HepG2 (cell line): ENCODE measurements around the gene USP7. TPM values are rescaled to one million over a fixed set of nuclear protein-coding genes. Genes with fewer than 3 reads are reported as not detected.
A peak's percentile ranks its signal among the peaks of the same experiment; 100 is the strongest.

Experiments used
- ATAC-seq: fragments of 200-7000 bp; cut with Tn5 transposase; 3 replicates; pipeline ENCODE4 v1.9.1; 2020; ENCODE audit warnings: mild to moderate bottlenecking, moderate library complexity
- BruUV-seq: library from RNA; stranded (reverse); fragments of 400-500 nt; replicated peaks from 2 replicates; lab custom pipeline; 2021; lab: Mats Ljungman, UMichigan
- CTCF ChIA-PET: fragments of 300-600 bp; formaldehyde crosslinking; extraction: SDS; loops from one replicate; lab custom pipeline; 2021; ENCODE audit warnings: low total read pairs, inconsistent platforms, low intra/inter-chr PET ratio; lab: Yijun Ruan, JAX
- POLR2A ChIA-PET: fragments of 350-600 bp; sonication (Branson Sonifier 250); formaldehyde crosslinking; loops from one replicate; lab custom pipeline; 2020; ENCODE audit warnings: antibody characterized with exemption, inconsistent platforms; lab: Yijun Ruan, JAX
- DNase-seq: peaks from one replicate; pipeline ENCODE4 v3.0.0-alpha.2; 2015; ENCODE audit warnings: low spot score
- FAIRE-seq: peaks from 3 replicates; lab custom pipeline; 2011; peaks lifted over from hg19 to GRCh38; lab: Jason Lieb, UNC
- H2AFZ ChIP-seq: one replicate; pipeline ENCODE4 v1.6.1; 2011; ENCODE audit warnings: low read length, inconsistent platforms
- H3K27ac ChIP-seq: fragments of 300-600 bp; 3 replicates; pipeline ENCODE4 v1.8.0; 2011; ENCODE audit warnings: mixed run types, mild to moderate bottlenecking, mixed read lengths, low read length, inconsistent platforms; ENCODE audit not compliant: insufficient read depth; ENCODE audit errors: extremely low read length
- H3K27me3 ChIP-seq, 2 experiments: fragments of 200-600 bp in 1 of 2; 2 replicates in 1 of 2; 3 replicates in 1 of 2; pipeline versions ENCODE4 v1.6.0 to v1.8.0; 2011; ENCODE audit warnings: low read length in 2 of 2, mild to moderate bottlenecking in 2 of 2, moderate library complexity in 2 of 2, inconsistent platforms in 1 of 2; ENCODE audit not compliant: insufficient read depth in 2 of 2, control insufficient read depth in 1 of 2
- H3K36me3 ChIP-seq, 2 experiments: fragments of 200-600 bp in 1 of 2; replicated peaks in 1 of 2; 2 replicates in 1 of 2; 3 replicates in 1 of 2; pipeline versions ENCODE4 v1.5.1 to v1.8.0; 2011; ENCODE audit warnings: low read length in 2 of 2, inconsistent platforms in 1 of 2; ENCODE audit not compliant: insufficient read depth in 2 of 2, control insufficient read depth in 1 of 2
- H3K4me1 ChIP-seq: 2 replicates; pipeline ENCODE4 v1.5.1; 2012; ENCODE audit warnings: low read length, inconsistent platforms; ENCODE audit not compliant: insufficient read depth
- H3K4me2 ChIP-seq: 2 replicates; pipeline ENCODE4 v1.6.0; 2011; ENCODE audit warnings: low read depth, low read length, inconsistent platforms
- H3K4me3 ChIP-seq, 3 experiments: fragments of 200-600 bp in 1 of 3; sonication (generic), shearing (Covaris generic) in 1 of 3; replicated peaks in 1 of 3; 2 replicates each; pipeline ENCODE4 v1.5.1; 2011 to 2016; ENCODE audit warnings: low read length in 3 of 3, inconsistent platforms in 2 of 3, low read depth in 2 of 3, mild to moderate bottlenecking in 2 of 3, control low read depth in 1 of 3, mixed read lengths in 1 of 3; ENCODE audit not compliant: insufficient read depth in 1 of 3
- H3K79me2 ChIP-seq: one replicate; pipeline ENCODE4 v1.6.1; 2011; ENCODE audit warnings: low read length, inconsistent platforms; ENCODE audit not compliant: insufficient read depth
- H3K9ac ChIP-seq: 2 replicates; pipeline ENCODE4 v1.6.0; 2011; ENCODE audit warnings: mild to moderate bottlenecking, low read depth, low read length, inconsistent platforms; ENCODE audit not compliant: insufficient read depth
- H3K9me3 ChIP-seq: 2 replicates; pipeline ENCODE4 v1.5.1; 2012; ENCODE audit warnings: mild to moderate bottlenecking, low read length
- H4K20me1 ChIP-seq: 2 replicates; pipeline ENCODE4 v1.6.0; 2011; ENCODE audit warnings: inconsistent platforms, mild to moderate bottlenecking, low read length, moderate library complexity; ENCODE audit not compliant: insufficient read depth
- AKAP8 ChIP-seq: sonication (generic); formaldehyde crosslinking; IDR thresholded peaks from 2 replicates; pipeline ENCODE4 v1.5.1; 2020; ENCODE audit warnings: mild to moderate bottlenecking, missing genetic modification reagents
- HMGA1 ChIP-seq: sonication (generic); formaldehyde crosslinking; conservative IDR thresholded peaks from 2 replicates; pipeline ENCODE4 v1.4.0; 2020; ENCODE audit warnings: missing genetic modification reagents
- ISL2 ChIP-seq: sonication (generic); formaldehyde crosslinking; IDR thresholded peaks from 2 replicates; pipeline ENCODE4 v1.5.0; 2020; ENCODE audit warnings: missing genetic modification reagents
- KDM1A ChIP-seq: IDR thresholded peaks from 2 replicates; pipeline ENCODE4 v1.6.1; 2016; ENCODE audit warnings: missing compliant biosample characterization
- MAFK ChIP-seq, 2 experiments: IDR thresholded peaks in 1 of 2; conservative IDR thresholded peaks in 1 of 2; 2 replicates each; pipeline ENCODE4 v1.6.1; 2011; ENCODE audit warnings: improper control_type of control experiment in 2 of 2, low read length in 2 of 2
- ZMYM3 ChIP-seq: sonication (generic); formaldehyde crosslinking; IDR thresholded peaks from 2 replicates; pipeline ENCODE4 v1.5.1; 2020; ENCODE audit warnings: mild to moderate bottlenecking, missing genetic modification reagents
- ZNF12 ChIP-seq: sonication (generic); formaldehyde crosslinking; IDR thresholded peaks from 2 replicates; pipeline ENCODE4 v1.5.0; 2020; ENCODE audit warnings: missing genetic modification reagents
- ZNF350 ChIP-seq: sonication (generic); formaldehyde crosslinking; IDR thresholded peaks from 2 replicates; pipeline ENCODE4 v1.4.0; 2020; ENCODE audit warnings: mild to moderate bottlenecking, low read depth, missing genetic modification reagents, borderline replicate concordance
- ZNF619 ChIP-seq: sonication (generic); formaldehyde crosslinking; IDR thresholded peaks from 2 replicates; pipeline ENCODE4 v1.4.0; 2020; ENCODE audit warnings: mild to moderate bottlenecking, missing genetic modification reagents
- WGBS: methylation state at CpG from one replicate; pipeline ENCODE4 v1.1.6; 2017; ENCODE audit warnings: low lambda C conversion rate; 5-methylcytosine and 5-hydroxymethylcytosine counted together
- in situ Hi-C: cut with HindIII; loops from 2 replicates; pipeline ENCODE4 v1.10.0; 2017; ENCODE audit warnings: low pct_unique_long_range_greater_than_20kb; ENCODE audit not compliant: extremely low pct_ligation_motif_present
- intact Hi-C: fragments of 100-400 bp; cut with micrococcal nuclease; formaldehyde crosslinking; loops from one replicate; pipeline ENCODE4 v1.10.0; 2022; ENCODE audit not compliant: unreplicated experiment
- polyA plus RNA-seq, 8 experiments: library from polyadenylated mRNA; depleted of rRNA in 3 of 8; stranded (reverse) in 7 of 8; unstranded in 1 of 8; fragments of >200 nt; fragmentation: Illumina TruSeq in 4 of 8; extraction: Trizol in 4 of 8; gene quantifications; 2 replicates each; pipeline versions ENCODE4 v1.2.1 to v1.2.3, GENCODE V29; 2011 to 2016; ENCODE audit warnings: low read depth in 4 of 8, missing spikeins in 1 of 8, mixed read lengths in 1 of 8; ENCODE audit not compliant: insufficient read depth in 1 of 8
- total RNA-seq, 5 experiments: library from RNA; depleted of rRNA; stranded (reverse); fragments of >200 nt; fragmentation: Illumina TruSeq; extraction: Trizol; gene quantifications; 2 replicates each; pipeline ENCODE4 v1.2.3, GENCODE V29; 2016; ENCODE audit warnings: low read depth in 1 of 5
- TF ChIP-seq, protein P1 (sequence below): sonication (generic); formaldehyde crosslinking; IDR thresholded peaks from 2 replicates; pipeline ENCODE4 v1.5.0; 2020; ENCODE audit warnings: mild to moderate bottlenecking, missing genetic modification reagents, borderline replicate concordance
- TF ChIP-seq, protein P2 (sequence below): sonication (generic); formaldehyde crosslinking; IDR thresholded peaks from 2 replicates; pipeline ENCODE4 v1.4.0; 2020; ENCODE audit warnings: missing genetic modification reagents, borderline replicate concordance
- TF ChIP-seq, protein P3 (sequence below): sonication (generic); formaldehyde crosslinking; IDR thresholded peaks from 2 replicates; pipeline ENCODE4 v1.4.0; 2020; ENCODE audit warnings: missing genetic modification reagents
- TF ChIP-seq, protein P4 (sequence below): sonication (generic); formaldehyde crosslinking; IDR thresholded peaks from 2 replicates; pipeline ENCODE4 v1.5.1; 2020; ENCODE audit warnings: mild to moderate bottlenecking, missing genetic modification reagents, moderate library complexity

Gene USP7
- total and polyA plus RNA-seq, 2 of the 13 experiments (the other 11 are each of a cell fraction or from before 2014, with no cell fraction given) = 52.5 to 173 TPM

DNA sequence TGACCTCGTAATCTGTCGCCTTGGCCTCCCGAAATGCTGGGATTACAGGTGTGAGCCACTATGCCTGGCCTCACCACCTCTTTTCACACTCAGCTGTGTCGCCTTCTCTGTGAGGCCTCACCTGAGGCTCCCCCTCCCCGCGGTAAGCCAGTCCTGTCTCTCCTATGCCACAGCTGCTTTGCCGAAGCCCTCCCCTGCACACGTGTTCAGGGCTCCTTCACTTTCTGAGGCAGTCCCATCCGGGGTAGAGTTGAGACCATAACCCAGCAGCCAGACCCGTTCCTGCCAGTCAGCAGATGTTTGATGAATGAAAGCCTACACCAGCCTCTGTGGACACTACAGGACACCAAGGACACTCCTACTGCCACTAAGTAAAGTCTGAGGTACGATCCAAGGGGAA is 10.6 kb downstream of the USP7 start:
- no TSS peak for BruUV-seq
- H2AFZ ChIP-seq = no peak overlapping the region
- H3K79me2 ChIP-seq = peaks cover 93% of the 10 kb centered on the region
- H3K36me3 ChIP-seq = peaks cover 0 to 5% of the 10 kb centered on the region in 2 experiments; a peak in 2 of 5 replicates
- FAIRE-seq (no peak), DNase-seq (no peak), ATAC-seq (peak; percentile 24)
- ChIA-PET POLR2A (no interaction called here), CTCF (no interaction called here)
- H3K9me3 ChIP-seq = no peaks in the 10 kb centered on the region
- 79% methylated on average over 11 of the region's 11 CpGs for WGBS
- H3K27me3 ChIP-seq = no peaks in the 10 kb centered on the region
- peaks cover 95% of the 10 kb centered on the region for H4K20me1 ChIP-seq
- H3K9ac ChIP-seq = no peak overlapping the region
- H3K4me3 ChIP-seq = no peak overlapping the region
- intact Hi-C loops (no loop called here), in situ Hi-C loops (no loop called here)
- no peak overlapping the region for H3K4me2 ChIP-seq
- H3K27ac ChIP-seq = no peak overlapping the region
- H3K4me1 ChIP-seq = peaks cover 94% of the 10 kb centered on the region
- no peak for TF ChIP-seq ZNF350 (CRISPR knock-in tag)
- TF ChIP-seq MAFK (conservative IDR thresholded peaks at IDR 0.05 in 1 of 2, IDR thresholded peaks at IDR 0.05 in 1 of 2; ENCODE audit: low read length in 2 of 2) = peak; percentile 21 to 63; a peak in 2 of 4 replicates
- 0 out of 2 replicates have a peak, but pooled peaks have one; percentile 42 for TF ChIP-seq ZNF619
- TF ChIP-seq, protein P1, sequence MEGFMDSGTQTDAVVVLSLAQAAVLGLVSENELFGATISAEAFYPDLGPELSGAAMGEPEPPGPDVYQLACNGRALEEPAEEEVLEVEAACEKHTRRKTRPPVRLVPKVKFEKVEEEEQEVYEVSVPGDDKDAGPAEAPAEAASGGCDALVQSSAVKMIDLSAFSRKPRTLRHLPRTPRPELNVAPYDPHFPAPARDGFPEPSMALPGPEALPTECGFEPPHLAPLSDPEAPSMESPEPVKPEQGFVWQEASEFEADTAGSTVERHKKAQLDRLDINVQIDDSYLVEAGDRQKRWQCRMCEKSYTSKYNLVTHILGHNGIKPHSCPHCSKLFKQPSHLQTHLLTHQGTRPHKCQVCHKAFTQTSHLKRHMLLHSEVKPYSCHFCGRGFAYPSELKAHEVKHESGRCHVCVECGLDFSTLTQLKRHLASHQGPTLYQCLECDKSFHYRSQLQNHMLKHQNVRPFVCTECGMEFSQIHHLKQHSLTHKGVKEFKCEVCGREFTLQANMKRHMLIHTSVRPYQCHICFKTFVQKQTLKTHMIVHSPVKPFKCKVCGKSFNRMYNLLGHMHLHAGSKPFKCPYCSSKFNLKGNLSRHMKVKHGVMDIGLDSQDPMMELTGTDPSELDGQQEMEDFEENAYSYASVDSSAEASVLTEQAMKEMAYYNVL (CRISPR knock-in tag) = no peak
- no peak for TF ChIP-seq AKAP8 (CRISPR knock-in tag)
- no peak for TF ChIP-seq HMGA1
- TF ChIP-seq ZMYM3 (CRISPR knock-in tag) = no peak
- TF ChIP-seq, protein P2, sequence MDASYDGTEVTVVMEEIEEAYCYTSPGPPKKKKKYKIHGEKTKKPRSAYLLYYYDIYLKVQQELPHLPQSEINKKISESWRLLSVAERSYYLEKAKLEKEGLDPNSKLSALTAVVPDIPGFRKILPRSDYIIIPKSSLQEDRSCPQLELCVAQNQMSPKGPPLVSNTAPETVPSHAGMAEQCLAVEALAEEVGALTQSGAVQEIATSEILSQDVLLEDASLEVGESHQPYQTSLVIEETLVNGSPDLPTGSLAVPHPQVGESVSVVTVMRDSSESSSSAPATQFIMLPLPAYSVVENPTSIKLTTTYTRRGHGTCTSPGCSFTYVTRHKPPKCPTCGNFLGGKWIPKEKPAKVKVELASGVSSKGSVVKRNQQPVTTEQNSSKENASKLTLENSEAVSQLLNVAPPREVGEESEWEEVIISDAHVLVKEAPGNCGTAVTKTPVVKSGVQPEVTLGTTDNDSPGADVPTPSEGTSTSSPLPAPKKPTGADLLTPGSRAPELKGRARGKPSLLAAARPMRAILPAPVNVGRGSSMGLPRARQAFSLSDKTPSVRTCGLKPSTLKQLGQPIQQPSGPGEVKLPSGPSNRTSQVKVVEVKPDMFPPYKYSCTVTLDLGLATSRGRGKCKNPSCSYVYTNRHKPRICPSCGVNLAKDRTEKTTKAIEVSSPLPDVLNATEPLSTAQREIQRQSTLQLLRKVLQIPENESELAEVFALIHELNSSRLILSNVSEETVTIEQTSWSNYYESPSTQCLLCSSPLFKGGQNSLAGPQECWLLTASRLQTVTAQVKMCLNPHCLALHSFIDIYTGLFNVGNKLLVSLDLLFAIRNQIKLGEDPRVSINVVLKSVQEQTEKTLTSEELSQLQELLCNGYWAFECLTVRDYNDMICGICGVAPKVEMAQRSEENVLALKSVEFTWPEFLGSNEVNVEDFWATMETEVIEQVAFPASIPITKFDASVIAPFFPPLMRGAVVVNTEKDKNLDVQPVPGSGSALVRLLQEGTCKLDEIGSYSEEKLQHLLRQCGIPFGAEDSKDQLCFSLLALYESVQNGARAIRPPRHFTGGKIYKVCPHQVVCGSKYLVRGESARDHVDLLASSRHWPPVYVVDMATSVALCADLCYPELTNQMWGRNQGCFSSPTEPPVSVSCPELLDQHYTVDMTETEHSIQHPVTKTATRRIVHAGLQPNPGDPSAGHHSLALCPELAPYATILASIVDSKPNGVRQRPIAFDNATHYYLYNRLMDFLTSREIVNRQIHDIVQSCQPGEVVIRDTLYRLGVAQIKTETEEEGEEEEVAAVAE (CRISPR knock-in tag) = no peak
- TF ChIP-seq ISL2 (CRISPR knock-in tag) = no peak
- no peak for TF ChIP-seq KDM1A
- TF ChIP-seq ZNF12 (CRISPR knock-in tag) = no peak
- TF ChIP-seq, protein P3, sequence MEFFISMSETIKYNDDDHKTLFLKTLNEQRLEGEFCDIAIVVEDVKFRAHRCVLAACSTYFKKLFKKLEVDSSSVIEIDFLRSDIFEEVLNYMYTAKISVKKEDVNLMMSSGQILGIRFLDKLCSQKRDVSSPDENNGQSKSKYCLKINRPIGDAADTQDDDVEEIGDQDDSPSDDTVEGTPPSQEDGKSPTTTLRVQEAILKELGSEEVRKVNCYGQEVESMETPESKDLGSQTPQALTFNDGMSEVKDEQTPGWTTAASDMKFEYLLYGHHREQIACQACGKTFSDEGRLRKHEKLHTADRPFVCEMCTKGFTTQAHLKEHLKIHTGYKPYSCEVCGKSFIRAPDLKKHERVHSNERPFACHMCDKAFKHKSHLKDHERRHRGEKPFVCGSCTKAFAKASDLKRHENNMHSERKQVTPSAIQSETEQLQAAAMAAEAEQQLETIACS (CRISPR knock-in tag) = no peak
- TF ChIP-seq, protein P4, sequence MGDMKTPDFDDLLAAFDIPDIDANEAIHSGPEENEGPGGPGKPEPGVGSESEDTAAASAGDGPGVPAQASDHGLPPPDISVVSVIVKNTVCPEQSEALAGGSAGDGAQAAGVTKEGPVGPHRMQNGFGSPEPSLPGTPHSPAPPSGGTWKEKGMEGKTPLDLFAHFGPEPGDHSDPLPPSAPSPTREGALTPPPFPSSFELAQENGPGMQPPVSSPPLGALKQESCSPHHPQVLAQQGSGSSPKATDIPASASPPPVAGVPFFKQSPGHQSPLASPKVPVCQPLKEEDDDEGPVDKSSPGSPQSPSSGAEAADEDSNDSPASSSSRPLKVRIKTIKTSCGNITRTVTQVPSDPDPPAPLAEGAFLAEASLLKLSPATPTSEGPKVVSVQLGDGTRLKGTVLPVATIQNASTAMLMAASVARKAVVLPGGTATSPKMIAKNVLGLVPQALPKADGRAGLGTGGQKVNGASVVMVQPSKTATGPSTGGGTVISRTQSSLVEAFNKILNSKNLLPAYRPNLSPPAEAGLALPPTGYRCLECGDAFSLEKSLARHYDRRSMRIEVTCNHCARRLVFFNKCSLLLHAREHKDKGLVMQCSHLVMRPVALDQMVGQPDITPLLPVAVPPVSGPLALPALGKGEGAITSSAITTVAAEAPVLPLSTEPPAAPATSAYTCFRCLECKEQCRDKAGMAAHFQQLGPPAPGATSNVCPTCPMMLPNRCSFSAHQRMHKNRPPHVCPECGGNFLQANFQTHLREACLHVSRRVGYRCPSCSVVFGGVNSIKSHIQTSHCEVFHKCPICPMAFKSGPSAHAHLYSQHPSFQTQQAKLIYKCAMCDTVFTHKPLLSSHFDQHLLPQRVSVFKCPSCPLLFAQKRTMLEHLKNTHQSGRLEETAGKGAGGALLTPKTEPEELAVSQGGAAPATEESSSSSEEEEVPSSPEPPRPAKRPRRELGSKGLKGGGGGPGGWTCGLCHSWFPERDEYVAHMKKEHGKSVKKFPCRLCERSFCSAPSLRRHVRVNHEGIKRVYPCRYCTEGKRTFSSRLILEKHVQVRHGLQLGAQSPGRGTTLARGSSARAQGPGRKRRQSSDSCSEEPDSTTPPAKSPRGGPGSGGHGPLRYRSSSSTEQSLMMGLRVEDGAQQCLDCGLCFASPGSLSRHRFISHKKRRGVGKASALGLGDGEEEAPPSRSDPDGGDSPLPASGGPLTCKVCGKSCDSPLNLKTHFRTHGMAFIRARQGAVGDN (CRISPR knock-in tag) = peak; percentile 30
